Loucy (cell line): Measurements from ENCODE around the gene ABI3.

ENCODE experiments used
- EZH2phosphoT487 ChIP-seq: fragments of 200-600 bp; IDR thresholded peaks from 2 replicates; pipeline ENCODE4 v1.6.1; 2018; ENCODE audit warnings: antibody characterized with exemption, mild to moderate bottlenecking, moderate library complexity, borderline replicate concordance
- TF ChIP-seq, protein P1 (sequence below): fragments of 200-600 bp; sonication (generic); conservative IDR thresholded peaks from 2 replicates; pipeline ENCODE4 v1.5.1; 2014; ENCODE audit warnings: mild to moderate bottlenecking, antibody characterized with exemption, low read length

DNA sequence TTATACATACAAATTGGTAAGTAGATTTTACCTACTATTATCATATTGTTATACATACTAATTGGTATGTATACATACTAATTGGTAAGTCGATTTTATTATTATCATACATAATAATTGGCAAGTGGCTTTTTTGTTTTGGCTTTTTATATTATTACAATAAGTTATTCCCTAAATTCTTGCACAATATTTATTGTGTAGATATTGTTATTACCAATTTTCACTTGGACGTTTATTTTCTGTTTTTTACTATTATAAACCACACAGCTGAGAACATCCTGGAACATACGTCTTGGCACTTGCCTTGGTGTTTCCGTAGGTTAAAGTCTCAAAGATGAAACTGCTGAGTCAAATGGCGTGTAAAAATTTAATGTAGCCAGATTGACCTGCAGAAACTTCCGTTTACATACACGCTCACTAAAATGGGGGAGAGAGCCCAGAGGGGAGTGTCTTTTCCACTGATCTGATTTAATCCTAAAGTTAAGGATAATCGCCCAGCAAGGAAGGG is 19.0 kb upstream of the ABI3 start:
- TF ChIP-seq, protein P1, sequence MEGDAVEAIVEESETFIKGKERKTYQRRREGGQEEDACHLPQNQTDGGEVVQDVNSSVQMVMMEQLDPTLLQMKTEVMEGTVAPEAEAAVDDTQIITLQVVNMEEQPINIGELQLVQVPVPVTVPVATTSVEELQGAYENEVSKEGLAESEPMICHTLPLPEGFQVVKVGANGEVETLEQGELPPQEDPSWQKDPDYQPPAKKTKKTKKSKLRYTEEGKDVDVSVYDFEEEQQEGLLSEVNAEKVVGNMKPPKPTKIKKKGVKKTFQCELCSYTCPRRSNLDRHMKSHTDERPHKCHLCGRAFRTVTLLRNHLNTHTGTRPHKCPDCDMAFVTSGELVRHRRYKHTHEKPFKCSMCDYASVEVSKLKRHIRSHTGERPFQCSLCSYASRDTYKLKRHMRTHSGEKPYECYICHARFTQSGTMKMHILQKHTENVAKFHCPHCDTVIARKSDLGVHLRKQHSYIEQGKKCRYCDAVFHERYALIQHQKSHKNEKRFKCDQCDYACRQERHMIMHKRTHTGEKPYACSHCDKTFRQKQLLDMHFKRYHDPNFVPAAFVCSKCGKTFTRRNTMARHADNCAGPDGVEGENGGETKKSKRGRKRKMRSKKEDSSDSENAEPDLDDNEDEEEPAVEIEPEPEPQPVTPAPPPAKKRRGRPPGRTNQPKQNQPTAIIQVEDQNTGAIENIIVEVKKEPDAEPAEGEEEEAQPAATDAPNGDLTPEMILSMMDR: no peak
- TF ChIP-seq EZH2phosphoT487: no peak
